Endothelial cell (in vitro differentiated cells): Measurements from ENCODE around the gene GRID1. TPM values are rescaled to one million over a fixed set of nuclear protein-coding genes. Genes with fewer than 3 reads are reported as not detected.
"Not testable (repeated sequence)": the region's sequence is repeated elsewhere in the genome, so short reads cannot be mapped to it uniquely, and the experiment has no call there.

Source experiments
- DNase-seq: peaks from one replicate; pipeline ENCODE4 v3.0.0; 2021; ENCODE audit warnings: low spot score
- H3K27ac Mint-ChIP-seq: one replicate; pipeline ENCODE4 v1.8.0; 2021; ENCODE audit warnings: mixed read lengths, inconsistent platforms; ENCODE audit not compliant: unreplicated experiment
- H3K27me3 Mint-ChIP-seq: one replicate; pipeline ENCODE4 v1.8.0; 2021; ENCODE audit warnings: mild to moderate bottlenecking, moderate library complexity, mixed read lengths, inconsistent platforms; ENCODE audit not compliant: unreplicated experiment
- H3K36me3 Mint-ChIP-seq: one replicate; pipeline ENCODE4 v1.8.0; 2021; ENCODE audit warnings: mild to moderate bottlenecking, low read depth, mixed read lengths, inconsistent platforms; ENCODE audit not compliant: unreplicated experiment
- H3K4me1 Mint-ChIP-seq: one replicate; pipeline ENCODE4 v1.8.0; 2021; ENCODE audit warnings: mild to moderate bottlenecking, mixed read lengths, inconsistent platforms; ENCODE audit not compliant: unreplicated experiment
- H3K4me3 Mint-ChIP-seq: one replicate; pipeline ENCODE4 v1.8.0; 2021; ENCODE audit warnings: mild to moderate bottlenecking, mixed read lengths, inconsistent platforms; ENCODE audit not compliant: unreplicated experiment
- H3K9me3 Mint-ChIP-seq: one replicate; pipeline ENCODE4 v1.8.0; 2021; ENCODE audit warnings: mixed read lengths, inconsistent platforms; ENCODE audit not compliant: unreplicated experiment
- CTCF ChIP-seq: fragments of 200-600 bp; sonication (generic); IDR thresholded peaks from one replicate; pipeline ENCODE4 v1.5.0; 2021; ENCODE audit warnings: antibody characterized with exemption; ENCODE audit not compliant: unreplicated experiment
- total RNA-seq: library from RNA; stranded (reverse); fragmentation: NEBNext Ultra II Directional; extraction: Animal tissue kit (Norgen Biotek cat#: 25700); gene quantifications from one replicate; pipeline ENCODE4 v1.2.1, GENCODE V29; 2021; ENCODE audit not compliant: unreplicated experiment

GRID1 gene
- total RNA-seq, 1 donor from 2014 or later: 0.26 TPM

- no peak overlapping the region for H3K27ac Mint-ChIP-seq
These were observed 287.5 kb downstream of the GRID1 start for GRCh38 chr10:86079088-86079487.

GRCh38 chr10:86078639-86079035 is 288.0 kb downstream of the GRID1 start:
- no peak for DNase-seq
- Mint-ChIP-seq H3K4me1 (no peaks in the 10 kb centered on the region), H3K36me3 (no peaks in the 10 kb centered on the region), H3K27me3 (peaks cover 4% of the 10 kb centered on the region), H3K27ac (no peak overlapping the region), H3K9me3 (no peaks in the 10 kb centered on the region), H3K4me3 (no peak overlapping the region)
- TF ChIP-seq CTCF: no peak

More at GRCh38 chr10:86079088-86079487, 287.5 kb downstream of the GRID1 start:
- Mint-ChIP-seq H3K36me3 (no peaks in the 10 kb centered on the region), H3K4me1 (no peaks in the 10 kb centered on the region), H3K27me3 (peaks cover 4% of the 10 kb centered on the region), H3K9me3 (no peaks in the 10 kb centered on the region), H3K4me3 (no peak overlapping the region)
- no peak for TF ChIP-seq CTCF
- no peak for DNase-seq

GRCh38 chr10:86077871-86078638 is 288.5 kb downstream of the GRID1 start:
- no peak for TF ChIP-seq CTCF
- DNase-seq: no peak
- H3K27ac Mint-ChIP-seq: no peak overlapping the region
- no peaks in the 10 kb centered on the region for H3K36me3 Mint-ChIP-seq
- H3K4me3 Mint-ChIP-seq: no peak overlapping the region
- H3K9me3 Mint-ChIP-seq: no peaks in the 10 kb centered on the region
- H3K4me1 Mint-ChIP-seq: no peaks in the 10 kb centered on the region
- peaks cover 4% of the 10 kb centered on the region for H3K27me3 Mint-ChIP-seq

- H3K27ac Mint-ChIP-seq: no peak overlapping the region
- peaks cover 6% of the 10 kb centered on the region for H3K27me3 Mint-ChIP-seq
- H3K9me3 Mint-ChIP-seq: no peaks in the 10 kb centered on the region
- no peak overlapping the region for H3K4me3 Mint-ChIP-seq
- no peak for DNase-seq
- no peaks in the 10 kb centered on the region for H3K36me3 Mint-ChIP-seq
- H3K4me1 Mint-ChIP-seq: no peaks in the 10 kb centered on the region
- TF ChIP-seq CTCF: no peak
These were observed 289.3 kb downstream of the GRID1 start for GRCh38 chr10:86077271-86077670.

- not testable (repeated sequence) for DNase-seq, H3K27me3 Mint-ChIP-seq, H3K4me1 Mint-ChIP-seq, H3K9me3 Mint-ChIP-seq, H3K27ac Mint-ChIP-seq, H3K36me3 Mint-ChIP-seq, H3K4me3 Mint-ChIP-seq
These were observed 290.1 kb downstream of the GRID1 start for GRCh38 chr10:86076497-86076896.
